Measurements from ENCODE around the gene LZTS3. TPM values are rescaled to one million over a fixed set of nuclear protein-coding genes. Genes with fewer than 3 reads are reported as not detected.

LZTS3 gene
- total RNA-seq, 1 donor from 2014 or later: 47.8 TPM

DNA sequence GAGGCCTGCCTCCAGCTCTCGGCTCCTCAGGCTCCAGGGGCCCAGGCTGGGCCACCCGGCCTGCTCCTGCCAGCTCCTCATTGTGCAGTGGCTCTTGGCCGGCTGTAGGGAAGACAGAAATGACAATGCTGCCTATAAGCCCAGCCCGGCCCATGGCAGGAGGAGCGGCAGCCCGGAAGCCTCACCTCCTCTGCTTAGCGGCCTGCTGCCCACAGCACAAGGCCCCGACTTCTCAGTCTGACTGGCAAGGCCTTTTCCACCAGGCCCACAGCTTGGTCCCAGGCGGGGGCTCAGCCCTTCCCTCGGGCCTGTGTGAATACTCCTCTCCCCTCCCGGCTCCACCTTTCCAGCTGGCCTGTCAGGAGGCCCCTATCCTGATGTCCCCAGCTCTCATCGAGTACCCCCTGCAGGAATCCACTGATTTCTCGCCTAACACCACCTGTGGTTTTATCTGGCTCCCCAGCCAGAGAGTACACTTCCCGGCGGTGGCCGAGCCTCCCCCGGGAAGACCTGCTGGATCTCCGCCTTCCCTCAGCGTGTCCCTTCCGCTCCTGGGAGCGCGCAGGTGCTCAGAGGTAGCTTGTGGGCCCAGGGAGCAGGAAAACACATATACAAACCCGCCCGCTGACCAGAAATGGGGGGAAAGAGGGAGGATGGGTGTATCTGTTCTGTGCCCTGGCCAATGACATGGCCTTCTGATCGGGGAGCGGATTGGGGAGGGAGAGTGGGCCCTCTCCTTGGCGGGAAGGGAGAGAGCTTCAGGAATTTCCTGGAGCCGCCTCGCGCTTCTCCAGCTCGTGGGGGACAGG lies 30.2 kb upstream of the LZTS3 start:
- peak overlapping the region; percentile 98 for H3K27ac Mint-ChIP-seq
- no peak for DNase-seq (ENCODE audit: low spot score, unreplicated experiment)

DNA sequence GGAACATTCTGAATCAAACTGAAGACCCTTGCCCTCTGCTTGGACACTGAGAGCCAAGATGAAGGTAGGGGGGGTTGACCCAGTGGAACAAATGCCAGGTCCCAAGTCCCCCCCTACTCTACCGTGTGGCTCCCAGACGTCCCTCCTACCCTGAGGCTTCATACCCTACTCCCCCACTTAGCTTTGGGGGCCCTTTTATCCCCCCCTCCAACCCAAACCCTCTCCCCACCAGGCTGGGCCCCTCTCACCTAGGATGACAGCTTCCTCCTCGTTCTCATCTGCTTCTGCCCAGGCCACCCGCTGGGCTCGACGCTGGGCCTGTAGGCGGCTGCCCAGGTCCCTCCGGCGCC lies 29.6 kb upstream of the LZTS3 start:
- H3K4me1 Mint-ChIP-seq (ENCODE audit: low read depth): peaks cover 6% of the 10 kb centered on the region
- no peaks in the 10 kb centered on the region for H3K27me3 Mint-ChIP-seq
- H3K27ac Mint-ChIP-seq: no peak overlapping the region
- peak overlapping the region; percentile 94 for H3K4me3 Mint-ChIP-seq (ENCODE audit: low read depth)
- no peaks in the 10 kb centered on the region for H3K9me3 Mint-ChIP-seq (ENCODE audit: low read depth)
- TF ChIP-seq, protein P1, sequence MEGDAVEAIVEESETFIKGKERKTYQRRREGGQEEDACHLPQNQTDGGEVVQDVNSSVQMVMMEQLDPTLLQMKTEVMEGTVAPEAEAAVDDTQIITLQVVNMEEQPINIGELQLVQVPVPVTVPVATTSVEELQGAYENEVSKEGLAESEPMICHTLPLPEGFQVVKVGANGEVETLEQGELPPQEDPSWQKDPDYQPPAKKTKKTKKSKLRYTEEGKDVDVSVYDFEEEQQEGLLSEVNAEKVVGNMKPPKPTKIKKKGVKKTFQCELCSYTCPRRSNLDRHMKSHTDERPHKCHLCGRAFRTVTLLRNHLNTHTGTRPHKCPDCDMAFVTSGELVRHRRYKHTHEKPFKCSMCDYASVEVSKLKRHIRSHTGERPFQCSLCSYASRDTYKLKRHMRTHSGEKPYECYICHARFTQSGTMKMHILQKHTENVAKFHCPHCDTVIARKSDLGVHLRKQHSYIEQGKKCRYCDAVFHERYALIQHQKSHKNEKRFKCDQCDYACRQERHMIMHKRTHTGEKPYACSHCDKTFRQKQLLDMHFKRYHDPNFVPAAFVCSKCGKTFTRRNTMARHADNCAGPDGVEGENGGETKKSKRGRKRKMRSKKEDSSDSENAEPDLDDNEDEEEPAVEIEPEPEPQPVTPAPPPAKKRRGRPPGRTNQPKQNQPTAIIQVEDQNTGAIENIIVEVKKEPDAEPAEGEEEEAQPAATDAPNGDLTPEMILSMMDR (IDR thresholded peaks at IDR 0.05; ENCODE audit: unreplicated experiment): no peak
- peaks cover 17% of the 10 kb centered on the region for H3K36me3 Mint-ChIP-seq (ENCODE audit: insufficient read depth)
- DNase-seq (ENCODE audit: low spot score, unreplicated experiment): no peak

More for the DNA sequence above, 30.2 kb upstream of the LZTS3 start:
- TF ChIP-seq, protein P1 (IDR thresholded peaks at IDR 0.05; ENCODE audit: unreplicated experiment): no peak
- H3K9me3 Mint-ChIP-seq (ENCODE audit: low read depth): no peaks in the 10 kb centered on the region
- peaks cover 17% of the 10 kb centered on the region for H3K36me3 Mint-ChIP-seq (ENCODE audit: insufficient read depth)
- H3K27me3 Mint-ChIP-seq: no peaks in the 10 kb centered on the region
- peak overlapping the region; percentile 94 for H3K4me3 Mint-ChIP-seq (ENCODE audit: low read depth)
- H3K4me1 Mint-ChIP-seq (ENCODE audit: low read depth): peaks cover 7% of the 10 kb centered on the region

DNA sequence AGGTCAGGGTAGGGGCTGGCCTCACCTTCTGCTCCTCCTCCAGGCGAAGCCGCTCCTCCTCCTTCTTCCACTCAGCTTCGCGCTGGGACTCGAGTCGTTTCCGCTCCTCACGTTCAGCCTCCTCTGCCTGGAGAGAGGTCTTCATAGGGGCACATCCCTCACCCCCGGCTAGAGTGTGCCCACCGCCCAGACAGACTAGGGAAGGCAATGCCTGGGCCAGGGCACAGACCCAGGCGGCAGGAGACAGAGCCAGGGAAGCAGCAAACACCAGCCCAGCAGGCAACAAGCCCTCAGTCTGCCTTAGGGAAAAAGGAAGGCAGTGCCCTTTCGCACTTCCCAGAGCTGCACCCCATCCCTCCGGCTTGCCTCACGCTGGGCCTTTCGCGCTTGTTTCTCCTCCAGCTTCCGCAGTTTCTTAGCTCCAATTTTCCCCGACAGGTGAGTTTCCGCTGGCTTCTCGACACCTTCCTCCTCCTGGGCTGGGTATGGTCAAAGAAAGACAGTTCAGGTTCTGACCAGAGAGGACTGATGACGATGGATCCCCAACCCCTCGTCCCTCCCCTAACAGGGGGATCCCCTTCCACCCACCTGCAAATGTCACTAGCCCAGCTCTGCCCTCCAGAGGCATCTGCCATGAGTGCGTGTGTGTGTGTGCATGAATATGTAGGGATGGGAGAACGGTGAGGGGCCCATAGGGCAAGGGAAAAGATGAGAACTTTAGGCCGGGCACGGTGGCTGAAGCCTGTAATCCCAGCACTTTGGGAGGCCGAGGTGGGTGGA lies 26.8 kb upstream of the LZTS3 start:
- peaks cover 28% of the 10 kb centered on the region for H3K36me3 Mint-ChIP-seq (ENCODE audit: insufficient read depth)
- TF ChIP-seq, protein P1 (IDR thresholded peaks at IDR 0.05; ENCODE audit: unreplicated experiment): no peak
- peaks cover 6% of the 10 kb centered on the region for H3K4me1 Mint-ChIP-seq (ENCODE audit: low read depth)
- no peak overlapping the region for H3K27ac Mint-ChIP-seq
- H3K9me3 Mint-ChIP-seq (ENCODE audit: low read depth): no peaks in the 10 kb centered on the region
- no peaks in the 10 kb centered on the region for H3K27me3 Mint-ChIP-seq
- no peak for DNase-seq (ENCODE audit: low spot score, unreplicated experiment)
- H3K4me3 Mint-ChIP-seq (ENCODE audit: low read depth): no peak overlapping the region

DNA sequence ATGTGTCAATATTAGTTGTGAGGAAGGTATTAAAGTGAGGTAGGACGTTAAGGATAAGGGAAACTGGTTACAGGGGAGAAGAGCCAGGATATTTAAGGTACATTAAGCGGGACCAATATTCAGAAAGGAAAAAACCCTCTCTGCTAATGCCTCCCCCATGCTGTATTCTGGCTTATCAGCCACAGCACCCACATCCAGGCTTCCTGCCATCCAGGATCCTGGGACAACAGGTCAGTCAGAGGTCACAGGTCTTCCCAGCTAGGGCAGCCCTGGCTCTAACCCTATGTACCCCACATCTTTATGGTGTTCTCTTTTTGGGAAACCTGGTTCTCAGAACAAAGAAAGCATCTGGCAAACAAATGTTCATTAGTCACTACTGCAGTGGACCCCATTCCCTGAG lies 25.9 kb upstream of the LZTS3 start:
- peaks cover 28% of the 10 kb centered on the region for H3K36me3 Mint-ChIP-seq (ENCODE audit: insufficient read depth)
- TF ChIP-seq, protein P1 (IDR thresholded peaks at IDR 0.05; ENCODE audit: unreplicated experiment): no peak
- H3K9me3 Mint-ChIP-seq (ENCODE audit: low read depth): no peaks in the 10 kb centered on the region

DNA sequence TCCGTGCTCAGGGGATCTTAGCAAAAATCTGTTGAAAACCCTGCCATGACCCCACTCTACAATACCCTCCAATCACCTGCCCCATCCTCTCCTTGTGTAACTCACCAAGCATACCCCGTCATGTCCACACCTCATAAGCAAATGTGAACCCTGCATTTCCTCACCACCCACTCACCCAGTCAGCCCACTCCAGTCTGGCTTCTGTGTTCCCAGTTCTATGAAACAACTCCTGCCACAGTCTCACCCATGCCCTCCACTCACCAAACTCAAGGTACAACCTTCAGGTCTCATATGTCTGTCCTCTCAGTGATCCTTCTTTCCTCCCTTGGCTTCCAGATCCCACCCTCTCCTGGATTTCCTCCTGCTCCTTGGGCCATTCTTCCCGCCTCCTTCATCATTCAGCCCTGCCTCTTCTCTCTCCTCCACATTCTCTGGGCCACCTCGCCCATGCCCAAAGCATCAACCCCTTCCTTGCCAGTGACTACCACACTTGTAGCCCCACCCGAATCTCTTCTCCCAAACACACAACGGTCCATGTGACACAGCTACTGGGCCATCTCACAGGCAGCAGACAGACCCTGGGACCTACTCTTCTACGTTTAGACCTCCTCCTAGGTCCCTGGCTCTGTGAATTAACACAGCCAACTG lies 22.4 kb upstream of the LZTS3 start:
- H3K36me3 Mint-ChIP-seq (ENCODE audit: insufficient read depth): peaks cover 34% of the 10 kb centered on the region
- TF ChIP-seq, protein P1 (IDR thresholded peaks at IDR 0.05; ENCODE audit: unreplicated experiment): no peak
- DNase-seq (ENCODE audit: low spot score, unreplicated experiment): no peak
- H3K4me1 Mint-ChIP-seq (ENCODE audit: low read depth): no peaks in the 10 kb centered on the region
- H3K4me3 Mint-ChIP-seq (ENCODE audit: low read depth): no peak overlapping the region
- no peak overlapping the region for H3K27ac Mint-ChIP-seq
- H3K27me3 Mint-ChIP-seq: no peaks in the 10 kb centered on the region
- H3K9me3 Mint-ChIP-seq (ENCODE audit: low read depth): no peaks in the 10 kb centered on the region

More for the DNA sequence above, 25.9 kb upstream of the LZTS3 start:
- Mint-ChIP-seq H3K27ac (no peak overlapping the region), H3K4me1 (ENCODE audit: low read depth) (peaks cover 6% of the 10 kb centered on the region), H3K4me3 (ENCODE audit: low read depth) (no peak overlapping the region), H3K27me3 (no peaks in the 10 kb centered on the region)
- DNase-seq (ENCODE audit: low spot score, unreplicated experiment): no peak

Measured in progenitor cell of endocrine pancreas (in vitro differentiated cells).